NCI-H2029 (cell line): Measurements from ENCODE around the gene HDAC7.

ENCODE experiments used
- DNase-seq: peaks from one replicate; lab custom pipeline; 2025; lab: John Stamatoyannopoulos, UW

Gene HDAC7

GRCh38 chr12:47778881-47779280 lies 40.8 kb downstream of the HDAC7 start:
- no peak for DNase-seq

- DNase-seq: no peak
Observed at GRCh38 chr12:47777741-47778558, 41.8 kb downstream of the HDAC7 start.

GRCh38 chr12:47777151-47777550 lies 42.6 kb downstream of the HDAC7 start:
- no peak for DNase-seq

- no peak for DNase-seq
Observed at GRCh38 chr12:47776471-47777143, 43.1 kb downstream of the HDAC7 start.

GRCh38 chr12:47775100-47775911 lies 44.4 kb downstream of the HDAC7 start:
- DNase-seq: no peak

- DNase-seq: no peak
Observed at GRCh38 chr12:47774663-47775062, 45.0 kb downstream of the HDAC7 start.

GRCh38 chr12:47773858-47774580 lies 45.7 kb downstream of the HDAC7 start:
- no peak for DNase-seq

- DNase-seq: peak; percentile 33
Observed at GRCh38 chr12:47773062-47773857, 46.4 kb downstream of the HDAC7 start, which contains the start of gene SLC48A1. Gene SLC48A1, plus strand, starts transcription at chr12:47773238. Its CDS starts 67 bp downstream, at chr12:47773305.

- DNase-seq: no peak
Observed at GRCh38 chr12:47772738-47773061, 47.0 kb downstream of the HDAC7 start.

GRCh38 chr12:47772094-47772660 lies 47.5 kb downstream of the HDAC7 start:
- no peak for DNase-seq

GRCh38 chr12:47771304-47771703 lies 48.4 kb downstream of the HDAC7 start:
- no peak for DNase-seq

- no peak for DNase-seq
Observed at GRCh38 chr12:47770086-47770726, 49.5 kb downstream of the HDAC7 start.

GRCh38 chr12:47769234-47770085 lies 50.2 kb downstream of the HDAC7 start:
- no peak for DNase-seq

- no peak for DNase-seq
Observed at GRCh38 chr12:47768323-47768811, 51.3 kb downstream of the HDAC7 start.

GRCh38 chr12:47767216-47767724 lies 52.4 kb downstream of the HDAC7 start:
- peak; percentile 38 for DNase-seq

- no peak for DNase-seq
Observed at GRCh38 chr12:47766502-47767215, 53.0 kb downstream of the HDAC7 start.

- DNase-seq: no peak
Observed at GRCh38 chr12:47763481-47764346, 56.0 kb downstream of the HDAC7 start.
